A549 treated with Mapracorat at 1 μM for 4 hours (cell line): ENCODE results near the gene ALX1. TPM values are rescaled to one million over a fixed set of nuclear protein-coding genes. Genes with fewer than 3 reads are reported as not detected.

Source experiments
- total RNA-seq: library from RNA; stranded (reverse); fragments of 200-300 nt; extraction: Qiagen RNA extraction; gene quantifications from 5 replicates; pipeline ENCODE4 v1.2.3, GENCODE V29; 2022

Gene ALX1
- 4.1 to 5.1 TPM (median 4.8 TPM) in 5 replicates for total RNA-seq

GRCh38 chr12:85280165-85280983 is at the start of gene ALX1:
ALX1 (plus strand) TSS chr12:85280220; CDS start chr12:85280262, 42 bp downstream.

Other genes starting within 250 kb of the ALX1 start
- gene TSPAN19, start 243.9 kb upstream of the ALX1 start, total RNA-seq: not detected in 5 replicates
- 0.42 to 0.82 TPM (median 0.62 TPM) in 5 replicates for gene LRRIQ1, start 243.9 kb upstream of the ALX1 start, total RNA-seq